ENCODE results near the gene ERG.

Gene ERG, protein sequence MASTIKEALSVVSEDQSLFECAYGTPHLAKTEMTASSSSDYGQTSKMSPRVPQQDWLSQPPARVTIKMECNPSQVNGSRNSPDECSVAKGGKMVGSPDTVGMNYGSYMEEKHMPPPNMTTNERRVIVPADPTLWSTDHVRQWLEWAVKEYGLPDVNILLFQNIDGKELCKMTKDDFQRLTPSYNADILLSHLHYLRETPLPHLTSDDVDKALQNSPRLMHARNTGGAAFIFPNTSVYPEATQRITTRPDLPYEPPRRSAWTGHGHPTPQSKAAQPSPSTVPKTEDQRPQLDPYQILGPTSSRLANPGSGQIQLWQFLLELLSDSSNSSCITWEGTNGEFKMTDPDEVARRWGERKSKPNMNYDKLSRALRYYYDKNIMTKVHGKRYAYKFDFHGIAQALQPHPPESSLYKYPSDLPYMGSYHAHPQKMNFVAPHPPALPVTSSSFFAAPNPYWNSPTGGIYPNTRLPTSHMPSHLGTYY

GRCh38 chr21:38498057-38498833 is at the start of gene ERG:
Gene ERG, minus strand, starts transcription at chr21:38498477. Its CDS starts 97 bp downstream, at chr21:38498380.
- TF ChIP-seq, protein P1, sequence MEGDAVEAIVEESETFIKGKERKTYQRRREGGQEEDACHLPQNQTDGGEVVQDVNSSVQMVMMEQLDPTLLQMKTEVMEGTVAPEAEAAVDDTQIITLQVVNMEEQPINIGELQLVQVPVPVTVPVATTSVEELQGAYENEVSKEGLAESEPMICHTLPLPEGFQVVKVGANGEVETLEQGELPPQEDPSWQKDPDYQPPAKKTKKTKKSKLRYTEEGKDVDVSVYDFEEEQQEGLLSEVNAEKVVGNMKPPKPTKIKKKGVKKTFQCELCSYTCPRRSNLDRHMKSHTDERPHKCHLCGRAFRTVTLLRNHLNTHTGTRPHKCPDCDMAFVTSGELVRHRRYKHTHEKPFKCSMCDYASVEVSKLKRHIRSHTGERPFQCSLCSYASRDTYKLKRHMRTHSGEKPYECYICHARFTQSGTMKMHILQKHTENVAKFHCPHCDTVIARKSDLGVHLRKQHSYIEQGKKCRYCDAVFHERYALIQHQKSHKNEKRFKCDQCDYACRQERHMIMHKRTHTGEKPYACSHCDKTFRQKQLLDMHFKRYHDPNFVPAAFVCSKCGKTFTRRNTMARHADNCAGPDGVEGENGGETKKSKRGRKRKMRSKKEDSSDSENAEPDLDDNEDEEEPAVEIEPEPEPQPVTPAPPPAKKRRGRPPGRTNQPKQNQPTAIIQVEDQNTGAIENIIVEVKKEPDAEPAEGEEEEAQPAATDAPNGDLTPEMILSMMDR (conservative IDR thresholded peaks at IDR 0.05): no peak
- no peak for TF ChIP-seq ZFX (IDR thresholded peaks at IDR 0.05)
- no peak within 1 kb of the TSS for H3K27ac ChIP-seq

GRCh38 chr21:38544661-38545060 is 46.4 kb upstream of the ERG start:
- TF ChIP-seq, protein P1 (conservative IDR thresholded peaks at IDR 0.05): no peak
- TF ChIP-seq ZFX (IDR thresholded peaks at IDR 0.05): no peak
- no peak overlapping the region for H3K27ac ChIP-seq

DNA sequence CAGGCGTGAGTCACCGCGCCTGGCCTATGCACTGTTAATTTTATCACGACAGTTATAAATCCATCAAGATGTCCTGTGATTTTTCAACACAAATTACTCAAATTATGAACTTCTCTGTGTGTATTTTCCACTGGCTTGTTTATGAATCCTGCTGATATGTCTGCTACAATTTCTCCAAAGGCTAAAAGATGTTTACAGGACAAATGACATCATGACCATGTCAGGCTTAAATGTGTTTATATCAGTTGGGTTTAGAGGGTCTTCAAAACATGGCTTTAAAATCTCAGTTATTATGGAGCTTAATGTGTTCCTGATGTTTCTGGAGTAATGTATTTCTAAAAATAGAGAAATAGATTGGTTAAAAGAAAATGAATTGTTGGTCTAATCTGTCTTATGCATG is 44.0 kb upstream of the ERG start:
- H3K27ac ChIP-seq: no peak overlapping the region
- no peak for TF ChIP-seq ZFX (IDR thresholded peaks at IDR 0.05)
- TF ChIP-seq, protein P1 (conservative IDR thresholded peaks at IDR 0.05): no peak

GRCh38 chr21:38538353-38538752 is 40.1 kb upstream of the ERG start:
- TF ChIP-seq, protein P1 (conservative IDR thresholded peaks at IDR 0.05): no peak
- TF ChIP-seq ZFX (IDR thresholded peaks at IDR 0.05): no peak
- no peak overlapping the region for H3K27ac ChIP-seq

- no peak overlapping the region for H3K27ac ChIP-seq
- TF ChIP-seq ZFX (IDR thresholded peaks at IDR 0.05): no peak
- TF ChIP-seq, protein P1 (conservative IDR thresholded peaks at IDR 0.05): no peak
These were observed 36.3 kb upstream of the ERG start for GRCh38 chr21:38534591-38534990.

- H3K27ac ChIP-seq: no peak overlapping the region
- TF ChIP-seq, protein P1 (conservative IDR thresholded peaks at IDR 0.05): no peak
- no peak for TF ChIP-seq ZFX (IDR thresholded peaks at IDR 0.05)
These were observed 35.6 kb upstream of the ERG start for GRCh38 chr21:38533887-38534286.

DNA sequence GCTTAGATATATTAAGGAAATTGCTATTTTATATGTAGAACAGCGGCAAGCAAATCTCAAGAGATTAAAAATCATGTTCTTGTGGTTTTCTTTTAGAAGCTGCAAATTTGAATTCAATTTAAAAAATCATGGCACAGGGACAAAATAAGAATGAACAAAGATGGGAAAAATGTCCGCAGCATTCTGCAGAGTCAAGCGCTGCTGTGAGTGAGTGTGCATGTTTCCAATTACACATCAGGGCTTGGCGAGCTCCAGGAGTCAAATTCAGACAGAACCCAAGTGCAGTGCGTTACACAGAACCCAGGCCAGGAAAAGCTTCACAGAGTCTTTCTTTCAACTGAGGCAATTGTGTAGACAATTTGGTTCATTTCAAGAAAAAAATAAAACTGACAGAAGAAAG is 33.3 kb upstream of the ERG start:
- TF ChIP-seq ZFX (IDR thresholded peaks at IDR 0.05): no peak
- TF ChIP-seq, protein P1 (conservative IDR thresholded peaks at IDR 0.05): no peak
- H3K27ac ChIP-seq: no peak overlapping the region
